Measurements from ENCODE around the gene UBAP2.

- TF ChIP-seq CTCF (IDR thresholded peaks at IDR 0.05) (no peak), POLR2A (IDR thresholded peaks at IDR 0.05) (no peak), POLR2AphosphoS5 (IDR thresholded peaks at IDR 0.05; ENCODE audit: insufficient read depth in 1 of 2, low read depth in 1 of 2) (no peak)
Measured at GRCh38 chr9:33934188-33934878, 114.4 kb downstream of the UBAP2 start.
